Large intestine (tissue), 3 donors: ENCODE data around the gene TRIO. TPM values are rescaled to one million over a fixed set of nuclear protein-coding genes. Genes with fewer than 3 reads are reported as not detected.
A peak's percentile ranks its signal among the peaks of the same experiment; 100 is the strongest.
"Not testable (repeated sequence)": the region's sequence is repeated elsewhere in the genome, so short reads cannot be mapped to it uniquely, and the experiment has no call there.

Source experiments
- DNase-seq, 2 donors: peaks; one replicate each; pipeline versions ENCODE4 v3.0.0 to v3.0.0-alpha.2; 2013
- H3K27ac ChIP-seq: one replicate; pipeline ENCODE4 v1.5.1; 2013; ENCODE audit warnings: low read length
- H3K27me3 ChIP-seq: 2 replicates; pipeline ENCODE4 v1.6.1; 2013; ENCODE audit warnings: low read length; ENCODE audit not compliant: control insufficient read depth, insufficient read depth
- H3K36me3 ChIP-seq: 2 replicates; pipeline ENCODE4 v1.6.1; 2013; ENCODE audit warnings: low read length; ENCODE audit not compliant: control insufficient read depth, insufficient read depth
- H3K4me1 ChIP-seq: one replicate; pipeline ENCODE4 v1.6.1; 2013; ENCODE audit warnings: low read length; ENCODE audit not compliant: control insufficient read depth, insufficient read depth
- H3K4me3 ChIP-seq: one replicate; pipeline ENCODE4 v1.5.1; 2013; ENCODE audit warnings: low read length
- H3K9me3 ChIP-seq: one replicate; pipeline ENCODE4 v1.6.1; 2013; ENCODE audit warnings: mild to moderate bottlenecking, low read depth, low read length, moderate library complexity; ENCODE audit not compliant: control insufficient read depth
- WGBS: methylation state at CpG from one replicate; pipeline ENCODE4 v1.1.5; 2013; ENCODE audit warnings: low lambda C conversion rate; ENCODE audit not compliant: insufficient coverage; 5-methylcytosine and 5-hydroxymethylcytosine counted together
- polyA plus RNA-seq: library from polyadenylated mRNA; unstranded; fragments of 120-200 nt; gene quantifications from one replicate; pipeline ENCODE4 v1.2.1, GENCODE V29; 2013

The TRIO gene
- polyA plus RNA-seq, 1 donor, result 66.6 TPM

- Histone ChIP-seq H3K9me3 (no peaks in the 10 kb centered on the region), H3K4me3 (no peak overlapping the region), H3K4me1 (peaks cover 12% of the 10 kb centered on the region), H3K36me3 (no peaks in the 10 kb centered on the region), H3K27me3 (no peaks in the 10 kb centered on the region), H3K27ac (no peak overlapping the region)
- WGBS, result no CpG with 5 or more reads among the region's 6 CpGs
- DNase-seq, result no peak
Measured at GRCh38 chr5:14199902-14200301, 56.8 kb downstream of the TRIO start.

DNA sequence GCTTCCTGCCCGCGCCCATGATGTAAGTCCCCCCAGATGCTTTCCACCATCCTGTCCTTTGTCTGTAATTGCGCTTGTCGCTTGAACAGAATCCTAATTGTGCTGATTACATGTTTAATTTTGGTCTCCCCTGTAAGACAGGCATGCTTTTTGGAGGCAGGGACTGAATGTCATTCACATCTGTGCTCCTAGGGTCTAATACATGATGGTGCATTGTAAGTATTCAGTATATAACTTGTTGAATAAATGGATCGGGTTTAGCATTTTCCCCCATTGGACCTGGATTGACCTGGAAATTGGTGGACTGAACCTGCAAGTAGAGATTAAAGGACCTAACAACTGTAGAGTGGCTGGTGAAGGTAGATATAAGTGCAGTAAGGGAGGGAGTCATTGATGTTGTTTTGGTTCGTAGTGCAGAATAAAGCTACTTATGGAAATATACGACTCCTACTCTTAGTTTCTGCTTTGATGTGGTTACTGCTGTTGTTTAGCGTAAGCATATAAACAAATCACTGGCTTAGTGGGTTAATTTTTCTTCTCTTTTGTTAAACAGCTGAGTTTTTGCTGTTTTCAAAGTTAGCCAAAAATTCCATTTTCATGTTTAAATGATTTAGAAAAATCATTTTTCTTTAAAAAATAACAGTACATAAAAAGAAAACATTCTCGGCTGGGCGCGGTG lies 57.3 kb downstream of the TRIO start:
- Histone ChIP-seq H3K9me3 (no peaks in the 10 kb centered on the region), H3K4me3 (no peak overlapping the region), H3K4me1 (peaks cover 17% of the 10 kb centered on the region), H3K27ac (no peak overlapping the region), H3K27me3 (no peaks in the 10 kb centered on the region), H3K36me3 (no peaks in the 10 kb centered on the region)
- no peak for DNase-seq
- 100% methylated on average over 3 of the region's 11 CpGs for WGBS

DNA sequence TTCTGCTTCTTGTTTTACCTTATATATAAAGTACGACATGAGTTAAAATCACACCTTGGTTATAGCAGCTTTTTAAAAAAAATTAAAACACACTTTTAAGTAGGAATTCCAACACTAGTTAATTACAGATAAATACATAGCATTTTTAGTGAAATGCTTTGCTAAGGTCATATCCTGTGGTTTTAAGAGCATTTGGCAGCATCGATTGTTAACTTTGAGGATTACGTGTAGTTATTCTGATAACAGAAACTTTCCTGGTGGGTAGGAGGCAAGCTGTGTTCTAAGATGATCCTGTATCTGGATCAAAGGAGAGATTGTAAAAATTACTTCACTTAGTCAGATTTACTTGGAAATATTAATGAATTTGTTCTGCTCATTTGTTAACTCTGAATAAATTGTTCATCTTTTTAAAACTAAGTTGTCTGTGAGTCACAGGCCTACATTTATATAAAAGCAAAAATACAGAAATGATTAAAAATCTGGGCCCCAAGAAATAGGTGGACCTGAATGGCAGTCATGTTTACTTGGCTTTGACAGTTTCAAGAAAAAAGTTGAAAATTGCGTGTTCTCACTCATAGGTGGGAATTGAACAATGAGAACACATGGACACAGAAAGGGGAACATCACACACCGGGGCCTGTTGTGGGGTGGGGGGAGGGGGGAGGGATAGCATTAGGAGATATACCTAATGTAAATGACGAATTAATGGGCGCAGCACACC lies 58.3 kb downstream of the TRIO start:
- no peak for DNase-seq
- Histone ChIP-seq H3K27me3 (no peaks in the 10 kb centered on the region), H3K9me3 (no peaks in the 10 kb centered on the region), H3K4me1 (peaks cover 27% of the 10 kb centered on the region), H3K4me3 (no peak overlapping the region), H3K27ac (no peak overlapping the region), H3K36me3 (no peaks in the 10 kb centered on the region)
- WGBS, result 100% methylated on average over 1 of the region's 7 CpGs

GRCh38 chr5:14202462-14202861 lies 59.3 kb downstream of the TRIO start:
- H3K27ac ChIP-seq, result peak overlapping the region; percentile 21
- no peak overlapping the region for H3K4me3 ChIP-seq
- H3K27me3 ChIP-seq, result no peaks in the 10 kb centered on the region
- DNase-seq, result peak in 1 of 2 donors; percentile 53
- H3K36me3 ChIP-seq, result no peaks in the 10 kb centered on the region
- peaks cover 32% of the 10 kb centered on the region for H3K4me1 ChIP-seq
- H3K9me3 ChIP-seq, result no peaks in the 10 kb centered on the region
- WGBS, result 67% methylated on average over 2 of the region's 6 CpGs

- H3K4me3 ChIP-seq, result no peak overlapping the region
- WGBS, result no CpG with 5 or more reads among the region's 6 CpGs
- peak overlapping the region; percentile 76 for H3K27ac ChIP-seq
- H3K36me3 ChIP-seq, result no peaks in the 10 kb centered on the region
- no peaks in the 10 kb centered on the region for H3K27me3 ChIP-seq
- H3K4me1 ChIP-seq, result peaks cover 44% of the 10 kb centered on the region
- no peaks in the 10 kb centered on the region for H3K9me3 ChIP-seq
- no peak for DNase-seq
Measured at GRCh38 chr5:14204011-14204670, 61.0 kb downstream of the TRIO start.

- H3K9me3 ChIP-seq, result no peaks in the 10 kb centered on the region
- no peaks in the 10 kb centered on the region for H3K36me3 ChIP-seq
- DNase-seq, result peak; percentile 81 to 88
- H3K27ac ChIP-seq, result peak overlapping the region; percentile 76
- peaks cover 49% of the 10 kb centered on the region for H3K4me1 ChIP-seq
- no peak overlapping the region for H3K4me3 ChIP-seq
- H3K27me3 ChIP-seq, result no peaks in the 10 kb centered on the region
- WGBS, result 4% methylated on average over 4 of the region's 9 CpGs
Measured at GRCh38 chr5:14204785-14205321, 61.7 kb downstream of the TRIO start.

- Histone ChIP-seq H3K27me3 (no peaks in the 10 kb centered on the region), H3K4me1 (peaks cover 57% of the 10 kb centered on the region), H3K27ac (peak overlapping the region; percentile 76), H3K36me3 (no peaks in the 10 kb centered on the region), H3K9me3 (no peaks in the 10 kb centered on the region), H3K4me3 (no peak overlapping the region)
- WGBS, result no CpG with 5 or more reads among the region's 11 CpGs
- DNase-seq, result no peak
Measured at GRCh38 chr5:14206028-14206725, 63.0 kb downstream of the TRIO start.

- not testable (repeated sequence) for H3K4me3 ChIP-seq, H3K9me3 ChIP-seq, H3K27me3 ChIP-seq, H3K36me3 ChIP-seq, DNase-seq
- H3K27ac ChIP-seq, result peak overlapping the region; percentile 73
- peaks cover 65% of the 10 kb centered on the region for H3K4me1 ChIP-seq
- 0% methylated on average over 1 of the region's 3 CpGs for WGBS
Measured at GRCh38 chr5:14207428-14207827, 64.3 kb downstream of the TRIO start.

GRCh38 chr5:14208071-14209021 lies 65.2 kb downstream of the TRIO start:
- no peaks in the 10 kb centered on the region for H3K27me3 ChIP-seq
- H3K4me1 ChIP-seq, result peaks cover 73% of the 10 kb centered on the region
- 78% methylated on average over 3 of the region's 8 CpGs for WGBS
- peak in 1 of 2 donors; percentile 60 for DNase-seq
- no peaks in the 10 kb centered on the region for H3K36me3 ChIP-seq
- no peak overlapping the region for H3K4me3 ChIP-seq
- peak overlapping the region; percentile 73 for H3K27ac ChIP-seq
- H3K9me3 ChIP-seq, result no peaks in the 10 kb centered on the region
